Measurements from ENCODE around the gene POLDIP3. TPM values are rescaled to one million over a fixed set of nuclear protein-coding genes. Genes with fewer than 3 reads are reported as not detected.
"Not testable (repeated sequence)": the region's sequence is repeated elsewhere in the genome, so short reads cannot be mapped to it uniquely, and the experiment has no call there.

The POLDIP3 gene
- total RNA-seq, 5 donors from 2014 or later (not counting 1 experiment from before 2014, with no cell fraction given), result 66.5 to 83.8 (median 81.0) TPM

DNA sequence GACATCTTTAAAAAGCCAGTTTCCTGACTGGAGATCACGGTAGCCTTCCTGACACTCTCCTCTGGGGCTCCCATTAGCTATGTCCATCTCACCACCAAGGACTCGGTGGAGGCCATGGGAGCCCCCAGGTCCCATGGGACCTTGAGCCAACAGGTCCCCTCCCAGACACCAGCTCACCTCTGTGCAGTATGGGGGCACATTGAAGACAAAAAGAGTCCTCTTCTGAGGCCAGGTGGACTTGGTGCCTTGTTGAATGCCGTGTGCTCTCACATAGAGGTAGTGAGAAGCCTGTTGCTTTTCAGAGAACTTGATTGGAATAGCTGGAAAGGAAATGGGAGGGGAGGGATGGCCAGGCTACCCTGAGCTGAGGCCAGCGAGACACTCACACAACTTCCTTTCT, 34.6 kb downstream of the POLDIP3 start:
- Mint-ChIP-seq H3K36me3 (peaks cover 20% of the 10 kb centered on the region), H3K4me1 (peaks cover 13 to 17% (median 16%) of the 10 kb centered on the region in 3 donors), H3K4me3 (peak overlapping the region in 2 of 3 donors; percentile 17 to 21)
- DNase-seq; POLR2A ChIA-PET; H3K27me3 ChIP-seq (replicated peaks in 1 of 2; ENCODE audit: control insufficient read depth in 2 of 2, extremely low read depth in 1 of 2, insufficient read depth in 2 of 2, low read length in 1 of 2); H3K27me3 Mint-ChIP-seq; H3K9me3 ChIP-seq; ATAC-seq (replicated peaks in 1 of 4); H3K27ac Mint-ChIP-seq; H3K9me3 Mint-ChIP-seq; H3K4me3 ChIP-seq (ENCODE audit: control insufficient read depth in 1 of 2, extremely low read depth in 1 of 2, low read length in 1 of 2); H3K27ac ChIP-seq (ENCODE audit: low read length): not testable (repeated sequence)
- CTCF ChIA-PET, result interaction anchor here in 1 of 2 donors (0.6 kb wide), 1 partner anchor 656 kb away, joined by 4 read pairs; no protein-coding TSS in a partner anchor
- Histone ChIP-seq H3K36me3 (ENCODE audit: control insufficient read depth in 2 of 2, extremely low read depth in 1 of 2, insufficient read depth in 1 of 2, low read length in 1 of 2) (peaks cover 21 to 30% of the 10 kb centered on the region in 2 donors), H3K4me1 (ENCODE audit: control insufficient read depth in 1 of 2, extremely low read depth in 1 of 2, insufficient read depth in 2 of 2, low read length in 2 of 2) (peaks cover 2 to 18% of the 10 kb centered on the region in 2 experiments)
- 88% methylated on average over 1 of the region's 4 CpGs for WGBS (ENCODE audit: insufficient coverage)

DNA sequence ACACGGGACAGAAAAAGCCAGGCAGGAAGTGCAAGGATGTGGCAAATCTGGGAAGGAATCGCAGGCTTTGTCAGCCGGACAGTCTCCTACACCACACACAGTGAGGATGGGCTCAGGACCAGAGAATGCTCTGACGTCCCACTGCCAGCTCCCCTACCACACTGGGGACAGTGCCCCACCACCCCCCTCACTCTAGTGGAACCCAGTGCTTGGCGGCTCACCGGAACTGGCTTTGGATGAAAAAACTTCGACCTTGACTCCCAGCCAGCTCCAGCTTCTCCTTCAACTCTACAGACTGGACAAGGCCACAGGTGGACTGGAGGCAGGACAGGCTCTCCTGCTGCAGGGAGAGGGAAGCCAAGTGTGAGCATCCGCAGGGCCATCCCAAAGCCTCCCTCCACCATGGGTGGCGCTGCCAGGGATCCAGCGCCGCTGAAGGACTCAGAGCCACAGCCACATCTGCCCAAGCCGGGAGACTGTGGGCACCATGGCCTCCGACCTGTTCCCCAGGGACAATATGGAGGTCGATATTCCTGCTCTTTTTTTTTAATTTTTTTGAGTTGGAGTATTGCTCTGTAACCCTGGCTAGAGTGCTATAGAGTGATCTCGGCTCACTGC, 37.0 kb downstream of the POLDIP3 start:
- Mint-ChIP-seq H3K27ac (no peak overlapping the region), H3K4me3 (no peak overlapping the region), H3K27me3 (no peaks in the 10 kb centered on the region), H3K4me1 (peaks cover 13 to 17% (median 16%) of the 10 kb centered on the region in 3 donors), H3K36me3 (peaks cover 14% of the 10 kb centered on the region), H3K9me3 (no peaks in the 10 kb centered on the region)
- Histone ChIP-seq H3K4me3 (ENCODE audit: control insufficient read depth in 1 of 2, extremely low read depth in 1 of 2, low read length in 1 of 2) (no peak overlapping the region), H3K36me3 (ENCODE audit: control insufficient read depth in 2 of 2, extremely low read depth in 1 of 2, insufficient read depth in 1 of 2, low read length in 1 of 2) (peaks cover 15 to 23% of the 10 kb centered on the region in 2 donors), H3K27me3 (replicated peaks in 1 of 2; ENCODE audit: control insufficient read depth in 2 of 2, extremely low read depth in 1 of 2, insufficient read depth in 2 of 2, low read length in 1 of 2) (no peaks in the 10 kb centered on the region), H3K4me1 (ENCODE audit: control insufficient read depth in 1 of 2, extremely low read depth in 1 of 2, insufficient read depth in 2 of 2, low read length in 2 of 2) (peaks cover 2 to 15% of the 10 kb centered on the region in 2 experiments), H3K9me3 (no peaks in the 10 kb centered on the region), H3K27ac (ENCODE audit: low read length) (no peak overlapping the region)
- 95% methylated on average over 4 of the region's 15 CpGs for WGBS (ENCODE audit: insufficient coverage)
- no peak for DNase-seq
- ChIA-PET CTCF (no interaction called here), POLR2A (no interaction called here)
- no peak for ATAC-seq (replicated peaks in 1 of 4)

DNA sequence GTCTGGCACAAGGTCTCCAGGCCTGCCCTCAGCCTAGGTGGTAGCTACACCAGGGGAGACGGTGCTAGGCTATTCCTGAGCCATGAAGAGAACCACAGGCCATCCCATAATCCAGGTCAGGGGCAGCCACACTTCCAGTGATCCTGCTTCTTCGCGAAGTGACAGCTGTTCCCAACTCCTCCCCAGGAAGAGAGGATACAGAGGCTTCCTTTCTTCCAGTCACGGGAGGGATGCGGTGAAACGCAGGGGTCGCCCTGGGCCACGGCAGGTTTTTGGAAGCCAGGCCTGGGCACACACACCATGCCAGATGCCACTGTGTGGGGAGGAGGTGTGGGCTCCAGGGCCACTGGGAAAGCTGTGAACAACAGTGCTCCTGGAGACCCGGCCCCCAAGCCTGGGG, 37.5 kb downstream of the POLDIP3 start:
- H3K36me3 Mint-ChIP-seq, result peaks cover 13% of the 10 kb centered on the region
- H3K9me3 Mint-ChIP-seq; H3K4me3 ChIP-seq (ENCODE audit: control insufficient read depth in 1 of 2, extremely low read depth in 1 of 2, low read length in 1 of 2); ATAC-seq (replicated peaks in 1 of 4); H3K27ac ChIP-seq (ENCODE audit: low read length); H3K27me3 ChIP-seq (replicated peaks in 1 of 2; ENCODE audit: control insufficient read depth in 2 of 2, extremely low read depth in 1 of 2, insufficient read depth in 2 of 2, low read length in 1 of 2); POLR2A ChIA-PET; DNase-seq; H3K4me1 ChIP-seq (ENCODE audit: control insufficient read depth in 1 of 2, extremely low read depth in 1 of 2, insufficient read depth in 2 of 2, low read length in 2 of 2); H3K27ac Mint-ChIP-seq; H3K4me3 Mint-ChIP-seq; H3K9me3 ChIP-seq; CTCF ChIA-PET; H3K27me3 Mint-ChIP-seq: not testable (repeated sequence)
- peaks cover 18 to 25% of the 10 kb centered on the region in 2 donors for H3K36me3 ChIP-seq (ENCODE audit: control insufficient read depth in 2 of 2, extremely low read depth in 1 of 2, insufficient read depth in 1 of 2, low read length in 1 of 2)
- H3K4me1 Mint-ChIP-seq, result peaks cover 8 to 11% (median 11%) of the 10 kb centered on the region in 3 donors
- WGBS (ENCODE audit: insufficient coverage), result 83% methylated on average over 1 of the region's 9 CpGs

DNA sequence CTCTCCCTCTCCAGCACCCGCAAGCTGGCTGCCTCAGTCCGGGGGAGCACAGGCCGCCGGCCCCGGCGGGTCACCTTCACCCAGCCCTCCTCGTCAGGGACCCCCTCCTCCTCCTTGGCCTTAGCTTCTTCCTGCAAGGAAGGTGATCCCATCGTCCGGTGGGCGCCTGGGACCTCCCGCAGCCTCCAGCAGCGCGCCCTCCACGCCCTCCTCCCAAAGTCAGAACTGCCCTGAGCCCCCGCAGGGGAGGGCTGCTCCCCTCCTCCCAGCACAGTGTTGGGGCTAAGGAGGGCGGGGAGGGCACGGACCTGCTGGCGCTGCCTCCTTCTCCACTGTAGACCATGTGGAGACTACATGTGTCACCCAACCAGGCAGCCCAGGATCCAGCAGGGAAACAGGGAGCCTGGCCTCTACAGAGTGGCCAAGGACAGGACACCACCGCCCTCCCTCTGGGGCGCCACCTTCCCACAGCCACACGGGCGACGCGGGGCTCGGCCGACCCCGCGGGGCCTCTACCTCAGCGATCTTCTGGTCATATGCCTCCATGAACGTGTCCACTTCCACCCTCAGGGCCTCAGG, 38.6 kb downstream of the POLDIP3 start:
- H3K4me3 ChIP-seq (ENCODE audit: control insufficient read depth in 1 of 2, extremely low read depth in 1 of 2, low read length in 1 of 2); CTCF ChIA-PET; DNase-seq; POLR2A ChIA-PET; ATAC-seq (replicated peaks in 1 of 4); H3K27ac Mint-ChIP-seq; H3K9me3 Mint-ChIP-seq; H3K4me1 ChIP-seq (ENCODE audit: control insufficient read depth in 1 of 2, extremely low read depth in 1 of 2, insufficient read depth in 2 of 2, low read length in 2 of 2); H3K27ac ChIP-seq (ENCODE audit: low read length); H3K27me3 ChIP-seq (replicated peaks in 1 of 2; ENCODE audit: control insufficient read depth in 2 of 2, extremely low read depth in 1 of 2, insufficient read depth in 2 of 2, low read length in 1 of 2); H3K27me3 Mint-ChIP-seq; H3K4me3 Mint-ChIP-seq; H3K4me1 Mint-ChIP-seq; H3K9me3 ChIP-seq: not testable (repeated sequence)
- peaks cover 18 to 28% of the 10 kb centered on the region in 2 donors for H3K36me3 ChIP-seq (ENCODE audit: control insufficient read depth in 2 of 2, extremely low read depth in 1 of 2, insufficient read depth in 1 of 2, low read length in 1 of 2)
- WGBS (ENCODE audit: insufficient coverage), result 89% methylated on average over 12 of the region's 30 CpGs
- H3K36me3 Mint-ChIP-seq, result peaks cover 17% of the 10 kb centered on the region

DNA sequence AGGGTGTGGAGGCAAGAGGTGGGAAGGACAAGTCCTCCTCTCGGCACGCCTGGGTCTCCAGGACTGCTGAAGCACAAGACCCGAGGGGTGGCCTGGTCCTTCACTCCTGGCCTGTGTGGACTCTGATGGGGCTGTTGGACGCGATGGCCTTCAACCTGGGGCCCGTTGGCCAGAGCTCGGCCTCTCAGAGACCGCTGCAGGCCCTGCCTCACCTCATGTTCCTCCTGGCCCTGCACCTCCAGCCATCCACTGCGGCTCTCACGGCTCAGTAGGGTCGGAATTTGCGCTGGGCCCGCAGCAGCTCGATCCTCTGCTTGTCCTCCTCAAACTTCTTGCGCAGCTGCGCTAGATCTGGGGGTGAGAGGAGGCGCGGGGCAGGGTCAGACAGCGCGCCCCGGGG, 40.2 kb downstream of the POLDIP3 start:
- peaks cover 18 to 28% of the 10 kb centered on the region in 2 donors for H3K36me3 ChIP-seq (ENCODE audit: control insufficient read depth in 2 of 2, extremely low read depth in 1 of 2, insufficient read depth in 1 of 2, low read length in 1 of 2)
- H3K27ac ChIP-seq (ENCODE audit: low read length); DNase-seq; H3K27ac Mint-ChIP-seq; ATAC-seq (replicated peaks in 1 of 4); H3K4me3 ChIP-seq (ENCODE audit: control insufficient read depth in 1 of 2, extremely low read depth in 1 of 2, low read length in 1 of 2); H3K27me3 ChIP-seq (replicated peaks in 1 of 2; ENCODE audit: control insufficient read depth in 2 of 2, extremely low read depth in 1 of 2, insufficient read depth in 2 of 2, low read length in 1 of 2); POLR2A ChIA-PET; CTCF ChIA-PET; H3K27me3 Mint-ChIP-seq; H3K4me1 Mint-ChIP-seq; H3K9me3 Mint-ChIP-seq; H3K4me3 Mint-ChIP-seq; H3K9me3 ChIP-seq; H3K4me1 ChIP-seq (ENCODE audit: control insufficient read depth in 1 of 2, extremely low read depth in 1 of 2, insufficient read depth in 2 of 2, low read length in 2 of 2): not testable (repeated sequence)
- WGBS (ENCODE audit: insufficient coverage), result 98% methylated on average over 7 of the region's 21 CpGs
- H3K36me3 Mint-ChIP-seq, result peaks cover 19% of the 10 kb centered on the region

DNA sequence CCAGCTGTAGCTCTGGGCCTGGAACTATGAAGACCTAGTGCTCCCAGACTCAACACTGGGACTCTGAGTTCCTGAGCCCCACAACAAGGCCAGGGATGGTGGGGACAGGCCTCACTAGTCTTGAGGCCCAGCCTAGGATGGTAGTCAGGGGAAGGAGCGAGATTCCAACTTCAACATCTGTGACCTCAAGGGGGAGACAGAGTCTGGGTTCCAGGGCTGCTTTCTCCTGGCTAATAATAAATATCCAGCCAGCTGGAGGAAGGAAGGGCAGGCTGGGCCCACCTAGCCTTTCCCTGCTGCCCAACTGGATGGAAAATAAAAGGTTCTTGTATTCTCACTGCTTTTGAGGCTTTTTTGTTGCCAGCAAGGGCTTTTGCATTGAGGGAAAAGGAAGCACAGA, 40.6 kb downstream of the POLDIP3 start:
- H3K36me3 ChIP-seq (ENCODE audit: control insufficient read depth in 2 of 2, extremely low read depth in 1 of 2, insufficient read depth in 1 of 2, low read length in 1 of 2), result peaks cover 18 to 28% of the 10 kb centered on the region in 2 donors
- H3K9me3 ChIP-seq; DNase-seq; H3K4me3 Mint-ChIP-seq; H3K27ac ChIP-seq (ENCODE audit: low read length); H3K9me3 Mint-ChIP-seq; H3K27me3 ChIP-seq (replicated peaks in 1 of 2; ENCODE audit: control insufficient read depth in 2 of 2, extremely low read depth in 1 of 2, insufficient read depth in 2 of 2, low read length in 1 of 2); ATAC-seq (replicated peaks in 1 of 4); POLR2A ChIA-PET; H3K27me3 Mint-ChIP-seq; H3K4me3 ChIP-seq (ENCODE audit: control insufficient read depth in 1 of 2, extremely low read depth in 1 of 2, low read length in 1 of 2); H3K4me1 Mint-ChIP-seq; CTCF ChIA-PET; H3K27ac Mint-ChIP-seq; H3K4me1 ChIP-seq (ENCODE audit: control insufficient read depth in 1 of 2, extremely low read depth in 1 of 2, insufficient read depth in 2 of 2, low read length in 2 of 2): not testable (repeated sequence)
- WGBS (ENCODE audit: insufficient coverage), result no CpG with 5 or more reads among the region's 1 CpG
- H3K36me3 Mint-ChIP-seq, result peaks cover 19% of the 10 kb centered on the region

Data from T-cell (primary cell).